ENCODE results near the gene TMEM91.

The TMEM91 gene

GRCh38 chr19:41412953-41413352, 36.6 kb downstream of the TMEM91 start:
- no peak for FAIRE-seq

GRCh38 chr19:41413947-41414346, 37.6 kb downstream of the TMEM91 start:
- no peak for FAIRE-seq

- no peak for FAIRE-seq
Observed at GRCh38 chr19:41414461-41414860, 38.1 kb downstream of the TMEM91 start.

- no peak for FAIRE-seq
Observed at GRCh38 chr19:41415154-41415571, 38.8 kb downstream of the TMEM91 start.

GRCh38 chr19:41416194-41416674, 39.9 kb downstream of the TMEM91 start:
- FAIRE-seq = no peak

- no peak for FAIRE-seq
Observed at GRCh38 chr19:41420101-41420880, 44.0 kb downstream of the TMEM91 start.

- FAIRE-seq = no peak
Observed at GRCh38 chr19:41421314-41421713, 45.0 kb downstream of the TMEM91 start.

GRCh38 chr19:41421973-41422372, 45.6 kb downstream of the TMEM91 start:
- FAIRE-seq = no peak

- FAIRE-seq = no peak
Observed at GRCh38 chr19:41422456-41422855, 46.1 kb downstream of the TMEM91 start.

- no peak for FAIRE-seq
Observed at GRCh38 chr19:41422955-41423354, 46.6 kb downstream of the TMEM91 start.

GRCh38 chr19:41424335-41425173, 48.2 kb downstream of the TMEM91 start:
- FAIRE-seq = no peak

GRCh38 chr19:41425174-41426115, 49.1 kb downstream of the TMEM91 start:
- FAIRE-seq = no peak

GRCh38 chr19:41426116-41426841, 49.9 kb downstream of the TMEM91 start:
- FAIRE-seq = no peak

GRCh38 chr19:41426952-41427646, 50.8 kb downstream of the TMEM91 start, which contains the start of gene B3GNT8:
Gene B3GNT8 (minus strand): TSS chr19:41427374. CDS start chr19:41426778, 596 bp downstream.
- FAIRE-seq = no peak

GRCh38 chr19:41427647-41428480, 51.5 kb downstream of the TMEM91 start:
- no peak for FAIRE-seq

- no peak for FAIRE-seq
Observed at GRCh38 chr19:41428481-41428859, 52.1 kb downstream of the TMEM91 start.

GRCh38 chr19:41430922-41431321, 54.6 kb downstream of the TMEM91 start:
- no peak for FAIRE-seq

- no peak for FAIRE-seq
Observed at GRCh38 chr19:41431426-41432386, 55.4 kb downstream of the TMEM91 start.

- no peak for FAIRE-seq
Observed at GRCh38 chr19:41433171-41433570, 56.8 kb downstream of the TMEM91 start.
